ENCODE results near the gene CTSF.

CTSF gene

GRCh38 chr11:66532784-66533183, 35.6 kb downstream of the CTSF start:
- no peak for DNase-seq (ENCODE audit: low read depth)

- DNase-seq (ENCODE audit: low read depth): no peak
Observed at GRCh38 chr11:66531841-66532240, 36.6 kb downstream of the CTSF start.

GRCh38 chr11:66530927-66531709, 37.3 kb downstream of the CTSF start:
- DNase-seq (ENCODE audit: low read depth): no peak

DNA sequence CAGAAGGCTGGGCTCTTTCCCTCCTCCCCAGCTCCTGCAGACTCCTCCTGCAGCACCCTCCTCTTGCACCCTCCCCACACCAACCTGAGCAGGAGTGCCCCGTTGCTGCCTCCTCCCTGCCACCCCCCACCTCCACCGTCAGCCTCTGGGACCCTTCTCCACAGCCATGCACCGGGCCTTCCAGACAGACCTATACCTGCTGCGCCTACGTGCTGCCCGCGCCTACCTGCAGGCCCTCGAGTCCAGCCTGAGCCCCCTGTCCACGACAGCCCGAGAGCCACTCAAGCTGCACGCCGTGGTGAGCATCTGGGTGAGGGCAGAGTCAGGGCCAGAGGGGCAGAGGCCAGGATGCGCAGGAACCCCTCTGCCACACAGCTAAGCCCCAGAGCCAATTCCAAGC, 38.8 kb downstream of the CTSF start:
- DNase-seq (ENCODE audit: low read depth): no peak

- DNase-seq (ENCODE audit: low read depth): no peak
Observed at GRCh38 chr11:66529069-66529468, 39.3 kb downstream of the CTSF start.

GRCh38 chr11:66524304-66525040, 43.9 kb downstream of the CTSF start:
- no peak for DNase-seq (ENCODE audit: low read depth)

GRCh38 chr11:66523611-66524010, 44.8 kb downstream of the CTSF start:
- DNase-seq (ENCODE audit: low read depth): no peak

Data from non-pigmented ciliary epithelial cell (primary cell).